Measurements from ENCODE around the gene C17orf58. TPM values are rescaled to one million over a fixed set of nuclear protein-coding genes. Genes with fewer than 3 reads are reported as not detected.
A peak's percentile ranks its signal among the peaks of the same experiment; 100 is the strongest.
"Not testable (repeated sequence)": the region's sequence is repeated elsewhere in the genome, so short reads cannot be mapped to it uniquely, and the experiment has no call there.

C17orf58 gene
- 8.4 TPM in 2 replicates for total RNA-seq (2011; cell fraction: chromatin; rRNA removed; ENCODE audit: low replicate concordance)
- 9.0 and 9.7 TPM in 2 replicates for total RNA-seq (2011; cell fraction: nucleolus; rRNA removed)
- 9.8 and 10.7 TPM in 2 replicates for total RNA-seq (2011; cell fraction: nucleoplasm; rRNA removed)
- total RNA-seq (2014; rRNA removed), result 37.4 and 42.5 TPM in 2 replicates
- 23.6 and 24.7 TPM in 2 replicates for total RNA-seq (2014; rRNA removed; fragmentation: Illumina TruSeq; extraction: Trizol)
- 17.0 and 17.8 TPM in 2 replicates for total RNA-seq (2015; rRNA removed; fragmentation: Illumina TruSeq; extraction: Trizol)
- total RNA-seq (2021), result 25.2 and 27.6 TPM in 2 replicates
- 29.2 and 32.7 TPM in 2 replicates for polyA plus RNA-seq (2011; rRNA removed)
- polyA plus RNA-seq (2011; cell fraction: cytosol; rRNA removed), result 22.6 and 29.6 TPM in 2 replicates
- polyA plus RNA-seq (2011; cell fraction: nucleus; rRNA removed), result 15.5 and 16.7 TPM in 2 replicates
- 19.9 and 20.2 TPM in 2 replicates for polyA plus RNA-seq (2012)
- polyA plus RNA-seq (2014; fragmentation: Illumina TruSeq; extraction: Trizol), result 22.7 and 27.6 TPM in 2 replicates
- 1 to 10 TPM; 8.6 to 9.9 TPM for polyA plus RNA-seq (2014; fragmentation: Nextera tagmentation; extraction: Ambion mirVana)
- polyA plus RNA-seq (2014; rRNA removed), result 32.7 and 35.3 TPM in 2 replicates
- polyA minus RNA-seq (2011; rRNA and poly(A)+ RNA removed), result 14.0 and 16.2 TPM in 2 replicates
- polyA minus RNA-seq (2011; cell fraction: cytosol; rRNA and poly(A)+ RNA removed), result 7.6 and 11.4 TPM in 2 replicates
- polyA minus RNA-seq (2011; cell fraction: nucleus; rRNA and poly(A)+ RNA removed), result 3.9 and 4.7 TPM in 2 replicates
- percentile 76 among the genes with signal in this experiment for Bru-seq, nascent RNA
- BruChase-seq, experiment 1, labeled RNA remaining after a 2-hour chase, result percentile 76 among the genes with signal in this experiment
- percentile 81 among the genes with signal in this experiment for BruChase-seq, experiment 2, labeled RNA remaining after a 6-hour chase
- long read RNA-seq, experiment 1, transcript C17orf58-202 (3 exons, 1,082 nt), result major isoform, 41 of 128 reads
- long read RNA-seq, experiment 1, transcript C17orf58-203 (2 exons, 1,654 nt), result minor isoform, 27 of 128 reads
- long read RNA-seq, experiment 1, partial matches to known transcripts, result 39 of 128 reads
- long read RNA-seq, experiment 1, other reads (novel, unspliced or antisense), result 19 of 128 reads
- long read RNA-seq, experiment 2, transcript C17orf58-202 (3 exons, 1,082 nt), result major isoform, 7 of 30 reads
- long read RNA-seq, experiment 2, partial matches to known transcripts, result 4 of 30 reads
- long read RNA-seq, experiment 2, other reads (novel, unspliced or antisense), result 18 of 30 reads
- long read RNA-seq, experiment 3, transcript C17orf58-203 (2 exons, 1,654 nt), result minor isoform, 8 of 42 reads
- long read RNA-seq, experiment 3, transcript C17orf58-202 (3 exons, 1,082 nt), result major isoform, 24 of 42 reads
- long read RNA-seq, experiment 3, partial matches to known transcripts, result 5 of 42 reads
- long read RNA-seq, experiment 3, other reads (novel, unspliced or antisense), result 5 of 42 reads

- H3K9ac ChIP-seq (ENCODE audit: insufficient read depth in 1 of 2, low read depth in 2 of 2, low read length in 2 of 2), result 0 out of 4 replicates have a peak within 1 kb of the TSS, but pooled peaks of 1 of the 2 experiments have one; percentile 50
- ATAC-seq; H3K27ac ChIP-seq (ENCODE audit: extremely low read depth, low read depth, low read length); H3K4me3 ChIP-seq; H3K9me3 ChIP-seq (replicated peaks; ENCODE audit: control insufficient read depth, insufficient read depth, low read depth, low read length); H3K9me1 ChIP-seq (ENCODE audit: control insufficient read depth, insufficient read depth, low read length); BruUV-seq (replicated peaks); H3K36me3 ChIP-seq (ENCODE audit: control insufficient read depth, insufficient read depth, low read length); H3K27me3 ChIP-seq (ENCODE audit: control insufficient read depth in 2 of 2, insufficient read depth in 2 of 2, low read length in 2 of 2); DNase-seq (ENCODE audit: extremely low read depth in 1 of 4, low spot score in 3 of 4); CTCF ChIA-PET (ENCODE audit: low intra/inter-chr PET ratio); in situ Hi-C loops (cut with MboI); intact Hi-C loops (cut with micrococcal nuclease); POLR2A ChIA-PET; H2AFZ ChIP-seq (ENCODE audit: low read depth, low read length); H4K20me1 ChIP-seq (replicated peaks; ENCODE audit: control insufficient read depth, insufficient read depth, low read length); FAIRE-seq: not testable (repeated sequence)
- peaks cover 21% of the 10 kb centered on the region for H3K79me2 ChIP-seq (ENCODE audit: control insufficient read depth, insufficient read depth, low read length)
- 0 out of 2 replicates have a peak within 1 kb of the TSS, but pooled peaks have one; percentile 73 for H3K4me2 ChIP-seq (ENCODE audit: insufficient read depth, low read length)
- WGBS (ENCODE audit: insufficient coverage, low coverage, missing lambda C conversion rate), result 81% methylated on average over 19 of the region's 25 CpGs
- TF ChIP-seq ZBTB11 (CRISPR knock-in tag; IDR thresholded peaks at IDR 0.05), result 0 out of 6 replicates have a peak, but pooled peaks of 1 of the 3 experiments have one; percentile 18
- peaks cover 20 to 25% of the 10 kb centered on the region in 2 experiments for H3K4me1 ChIP-seq (replicated peaks in 1 of 2; ENCODE audit: control insufficient read depth in 2 of 2, insufficient read depth in 2 of 2, low read length in 2 of 2)
Observed at GRCh38 chr17:67996301-67997171, at the start of gene C17orf58. C17orf58 (minus strand) TSS chr17:67996469; CDS start chr17:67996198, 271 bp downstream.
